LNCaP clone FGC (cell line): ENCODE results near the gene DYSF.

Source experiments
- DNase-seq: peaks from one replicate; pipeline ENCODE4 v3.0.0-alpha.2; 2011; ENCODE audit warnings: low read depth
- H3K4me3 ChIP-seq: 2 replicates; pipeline ENCODE4 v1.5.1; 2011; ENCODE audit warnings: mild to moderate bottlenecking, low read depth, low read length, control low read depth
- TF ChIP-seq, protein P1 (sequence below): IDR thresholded peaks from 2 replicates; pipeline ENCODE4 v1.5.1; 2012; ENCODE audit warnings: mild to moderate bottlenecking; ENCODE audit not compliant: control insufficient read depth, insufficient read depth; ENCODE audit errors: extremely low read depth

Gene DYSF

DNA sequence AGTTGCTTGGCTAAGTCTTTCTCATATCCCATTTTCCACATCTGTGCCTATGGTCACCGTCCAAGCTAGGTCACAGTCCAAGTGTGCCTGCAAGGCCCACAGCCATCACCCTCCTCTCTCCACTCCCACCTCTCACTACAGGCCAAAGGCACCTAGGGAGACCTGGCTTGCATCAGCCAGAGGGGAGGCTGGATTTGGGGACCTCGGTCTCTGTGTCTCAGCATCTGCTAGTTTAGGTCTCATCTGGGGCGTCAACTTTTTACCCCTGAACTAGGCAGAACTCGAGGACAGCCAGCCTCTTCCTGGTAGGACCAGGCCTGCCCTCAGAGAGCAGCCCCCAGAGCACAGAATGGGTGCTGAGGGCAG, 217.1 kb downstream of the DYSF start:
- TF ChIP-seq, protein P1, sequence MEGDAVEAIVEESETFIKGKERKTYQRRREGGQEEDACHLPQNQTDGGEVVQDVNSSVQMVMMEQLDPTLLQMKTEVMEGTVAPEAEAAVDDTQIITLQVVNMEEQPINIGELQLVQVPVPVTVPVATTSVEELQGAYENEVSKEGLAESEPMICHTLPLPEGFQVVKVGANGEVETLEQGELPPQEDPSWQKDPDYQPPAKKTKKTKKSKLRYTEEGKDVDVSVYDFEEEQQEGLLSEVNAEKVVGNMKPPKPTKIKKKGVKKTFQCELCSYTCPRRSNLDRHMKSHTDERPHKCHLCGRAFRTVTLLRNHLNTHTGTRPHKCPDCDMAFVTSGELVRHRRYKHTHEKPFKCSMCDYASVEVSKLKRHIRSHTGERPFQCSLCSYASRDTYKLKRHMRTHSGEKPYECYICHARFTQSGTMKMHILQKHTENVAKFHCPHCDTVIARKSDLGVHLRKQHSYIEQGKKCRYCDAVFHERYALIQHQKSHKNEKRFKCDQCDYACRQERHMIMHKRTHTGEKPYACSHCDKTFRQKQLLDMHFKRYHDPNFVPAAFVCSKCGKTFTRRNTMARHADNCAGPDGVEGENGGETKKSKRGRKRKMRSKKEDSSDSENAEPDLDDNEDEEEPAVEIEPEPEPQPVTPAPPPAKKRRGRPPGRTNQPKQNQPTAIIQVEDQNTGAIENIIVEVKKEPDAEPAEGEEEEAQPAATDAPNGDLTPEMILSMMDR = no peak
- DNase-seq = no peak
- H3K4me3 ChIP-seq = no peak overlapping the region

DNA sequence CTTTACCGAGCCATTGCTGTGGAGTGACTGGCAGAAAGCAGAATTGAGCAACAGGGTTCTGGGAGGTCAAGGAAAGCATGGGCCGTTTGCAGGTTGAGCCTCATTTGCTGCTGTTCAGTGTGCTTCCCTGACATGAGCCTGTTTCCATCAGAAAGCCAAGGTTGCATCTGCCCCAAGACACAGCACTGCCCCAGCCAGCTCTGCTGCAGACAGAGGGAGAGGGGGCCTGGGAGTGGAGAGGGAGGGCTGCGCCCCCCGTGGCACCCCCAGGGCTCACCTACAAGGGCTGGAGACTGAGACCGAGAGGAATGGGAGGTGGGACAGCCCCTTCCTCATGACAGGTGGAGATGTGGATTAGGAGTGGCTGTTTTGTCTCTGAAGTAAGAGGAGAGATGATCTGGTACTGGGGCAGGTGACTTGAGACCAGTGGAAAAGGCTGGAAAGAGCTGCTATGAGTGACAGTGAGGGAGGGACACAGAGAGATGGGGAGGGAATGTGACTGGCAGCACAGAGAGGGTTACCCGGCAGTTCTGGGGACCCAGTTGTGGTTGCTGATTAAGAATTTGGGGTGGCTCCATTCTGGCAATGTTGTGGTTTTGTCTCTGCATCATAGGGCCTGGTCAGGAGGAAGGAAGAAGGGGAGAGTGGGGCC, 218.0 kb downstream of the DYSF start:
- no peak for DNase-seq
- TF ChIP-seq, protein P1 = no peak
- no peak overlapping the region for H3K4me3 ChIP-seq

DNA sequence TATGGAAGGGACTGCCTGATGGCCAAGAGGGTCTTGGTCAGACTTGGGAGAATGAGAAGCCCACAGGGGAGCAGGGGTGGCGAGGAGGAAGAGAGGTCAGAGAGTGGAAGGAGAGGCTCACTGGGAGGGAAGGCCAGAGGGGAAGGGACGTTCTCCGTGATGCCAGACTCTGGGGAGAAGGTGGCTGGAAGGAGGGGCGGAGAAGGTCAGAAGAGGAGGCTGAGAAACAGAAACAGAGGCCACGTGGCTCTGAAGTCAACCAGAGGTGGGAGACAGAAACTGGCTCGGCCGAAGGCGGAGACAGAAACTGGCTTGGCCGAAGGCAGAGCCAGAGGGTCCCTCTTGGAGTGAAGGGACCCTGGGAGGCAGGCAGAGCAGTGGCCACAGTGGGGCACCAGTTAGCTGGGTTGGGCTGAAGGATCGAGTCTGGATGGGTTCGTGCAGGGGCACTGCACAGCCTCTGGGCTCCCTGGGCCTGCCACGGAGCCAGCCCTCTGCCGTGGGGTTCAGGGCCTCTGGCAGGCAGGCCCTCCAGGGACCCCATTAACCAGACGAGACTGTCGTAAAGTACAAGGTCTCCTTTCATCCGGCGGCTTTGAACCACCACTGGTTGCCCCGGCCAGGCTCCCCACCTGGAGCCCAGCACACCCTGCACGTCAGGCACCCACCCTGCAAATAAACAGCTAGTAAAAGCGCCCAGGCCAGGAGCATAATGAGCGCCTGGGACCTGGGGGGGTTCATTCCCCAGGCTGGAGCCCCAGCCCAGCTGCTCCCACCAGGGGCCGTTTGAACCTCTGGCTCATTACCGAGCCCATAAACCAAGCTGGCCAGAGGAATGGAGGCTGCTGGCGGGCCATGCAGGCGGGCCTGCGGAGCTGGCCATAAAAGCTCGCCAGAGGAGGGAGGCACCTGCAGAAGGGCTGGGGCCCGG, 218.8 kb downstream of the DYSF start:
- TF ChIP-seq, protein P1 = no peak
- no peak overlapping the region for H3K4me3 ChIP-seq
- no peak for DNase-seq

DNA sequence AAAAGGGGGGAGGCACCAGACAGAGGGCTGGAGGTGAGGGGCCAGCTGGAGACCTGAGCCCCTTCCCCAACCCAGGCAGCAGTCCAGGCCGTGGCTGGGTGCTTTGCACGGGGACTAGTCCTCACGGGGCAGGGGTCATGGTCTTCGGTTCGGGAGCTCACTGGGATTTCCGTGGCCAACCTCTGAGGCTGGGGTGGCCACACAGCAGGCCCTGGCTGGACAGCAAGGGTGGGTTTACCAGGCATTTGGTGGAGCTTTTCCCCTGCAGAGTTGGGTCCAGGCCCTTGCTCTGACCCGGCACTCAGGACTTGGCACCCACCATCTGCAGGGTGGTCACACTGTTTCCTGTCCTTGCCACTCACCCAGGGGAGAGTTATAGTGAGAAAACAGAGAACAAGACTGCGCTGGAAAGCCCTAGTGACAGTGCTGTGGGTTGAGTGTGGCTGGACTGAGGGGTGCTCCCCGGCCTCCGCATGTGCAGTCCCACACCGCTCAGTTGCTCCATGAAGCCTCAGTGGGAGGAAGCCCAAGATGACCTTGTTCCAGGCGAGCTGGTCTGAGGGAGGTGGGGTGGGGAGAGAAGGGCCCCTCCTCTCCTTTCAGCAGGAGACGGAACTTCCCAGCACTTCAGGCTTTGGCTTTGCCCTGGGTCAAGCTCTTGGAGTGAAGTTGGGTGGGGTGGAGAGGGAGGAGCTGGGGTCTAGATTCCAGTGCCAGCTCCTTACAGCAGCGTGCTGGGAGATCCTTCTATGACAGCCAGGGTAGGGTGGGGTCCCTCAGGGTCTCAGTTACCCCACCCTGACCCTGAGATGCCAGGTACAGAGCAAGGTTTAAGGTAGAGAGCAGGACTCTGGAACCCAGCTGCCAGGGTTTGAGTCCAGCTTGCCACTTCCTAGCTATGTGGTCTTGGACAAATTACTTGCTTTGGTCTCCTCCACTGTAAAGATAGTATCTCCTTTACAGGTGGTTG, 219.8 kb downstream of the DYSF start:
- DNase-seq = no peak

DNA sequence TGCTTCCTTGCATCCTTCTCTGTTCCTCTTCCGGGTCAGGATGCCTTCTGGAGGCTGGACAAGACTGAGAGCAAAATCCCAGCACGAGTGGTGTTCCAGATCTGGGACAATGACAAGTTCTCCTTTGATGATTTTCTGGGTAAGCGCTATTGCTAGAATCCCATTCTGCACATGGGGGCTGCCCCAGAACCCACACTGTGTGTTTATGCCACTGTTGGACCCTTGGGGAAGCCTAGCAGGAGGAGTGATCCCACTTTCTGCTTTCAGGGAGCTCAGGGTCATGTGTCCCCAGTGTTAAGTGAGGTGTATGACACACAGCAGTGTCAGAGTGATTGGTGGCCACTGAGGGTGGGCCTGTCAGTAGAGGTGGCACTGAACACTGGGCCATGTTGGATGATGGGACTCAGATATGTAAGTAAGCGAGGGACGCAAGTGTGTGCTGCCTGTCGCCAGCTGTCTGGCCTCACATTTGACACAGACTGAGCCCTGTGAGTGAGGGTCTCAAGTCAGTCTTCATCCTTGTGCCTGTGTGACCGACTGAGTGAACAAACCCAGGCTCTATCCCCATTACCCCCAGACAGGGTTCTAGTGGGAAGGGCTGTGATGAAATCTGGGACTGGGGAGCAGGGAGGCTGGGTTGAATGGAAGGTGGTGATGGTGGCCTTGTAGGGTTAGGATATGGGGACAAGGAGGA, 220.9 kb downstream of the DYSF start:
- TF ChIP-seq, protein P1 = no peak
- DNase-seq = no peak
- H3K4me3 ChIP-seq = no peak overlapping the region

More for the DNA sequence above, 219.8 kb downstream of the DYSF start:
- no peak overlapping the region for H3K4me3 ChIP-seq
- TF ChIP-seq, protein P1 = no peak

DNA sequence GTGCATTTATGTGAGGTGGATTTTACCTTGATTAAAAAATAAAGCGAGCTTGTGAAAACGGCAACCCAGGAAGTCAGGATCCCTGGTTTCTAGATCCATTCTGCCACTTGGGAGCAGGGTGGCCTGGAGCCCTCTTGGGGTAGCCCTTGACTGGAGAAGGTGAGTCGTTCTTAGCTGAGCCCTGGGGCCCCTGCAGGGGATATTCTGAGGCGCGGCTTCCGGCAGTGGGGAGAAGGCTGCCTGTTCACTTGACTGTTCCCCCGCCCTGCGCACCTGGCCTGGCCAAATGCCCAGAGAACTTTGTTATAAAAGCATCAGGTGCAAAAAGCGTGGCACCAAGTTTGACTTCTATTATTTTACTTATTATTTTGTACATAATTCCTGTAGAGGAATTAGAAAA, 221.9 kb downstream of the DYSF start:
- H3K4me3 ChIP-seq = no peak overlapping the region
- no peak for DNase-seq
- TF ChIP-seq, protein P1 = no peak
